A549 (cell line): ENCODE results near the gene SMIM10L2A. TPM values are rescaled to one million over a fixed set of nuclear protein-coding genes. Genes with fewer than 3 reads are reported as not detected.

ENCODE experiments used
- ATAC-seq, 2 experiments: fragments of 200-7000 bp in 1 of 2; fragments of >200 bp in 1 of 2; cut with Nextera tagmentation in 1 of 2; cut with Tn5 transposase in 1 of 2; 3 replicates each; pipeline versions ENCODE4 v1.8.0 to v1.9.1; 2018 to 2020; ENCODE audit warnings: mild to moderate bottlenecking in 1 of 2, moderate library complexity in 1 of 2
- CTCF ChIA-PET: fragments of 300-600 bp; sonication (Branson Sonifier 250); formaldehyde crosslinking; extraction: SDS; loops from one replicate; lab custom pipeline; 2021; ENCODE audit warnings: antibody characterized with exemption, inconsistent platforms; lab: Yijun Ruan, JAX
- POLR2A ChIA-PET: fragments of 350-600 bp; formaldehyde crosslinking; extraction: SDS; loops from one replicate; lab custom pipeline; 2021; ENCODE audit warnings: antibody characterized with exemption, inconsistent platforms; lab: Yijun Ruan, JAX
- DNase-seq, 2 experiments: peaks; one replicate each; pipeline versions ENCODE4 v3.0.0 to v3.0.0-alpha.2; 2011 to 2016; ENCODE audit warnings: low read depth in 1 of 2, low spot score in 1 of 2
- FAIRE-seq: peaks from 2 replicates; lab custom pipeline; 2011; peaks lifted over from hg19 to GRCh38; lab: Jason Lieb, UNC
- H3K27ac ChIP-seq, 2 experiments: fragments of >200 bp; sonication (Bioruptor Twin); formaldehyde crosslinking; 3 replicates each; pipeline ENCODE4 v1.5.1; 2016 to 2017
- H3K4me1 ChIP-seq: fragments of >200 bp; sonication (Bioruptor Twin); formaldehyde crosslinking; 3 replicates; pipeline ENCODE4 v1.6.1; 2016
- H3K4me2 ChIP-seq: fragments of >200 bp; sonication (Bioruptor Twin); formaldehyde crosslinking; 3 replicates; pipeline ENCODE4 v1.6.1; 2016
- H3K4me3 ChIP-seq: fragments of >200 bp; sonication (Bioruptor Twin); formaldehyde crosslinking; 3 replicates; pipeline ENCODE4 v1.5.1; 2016
- H3K9me3 ChIP-seq: fragments of >200 bp; sonication (Bioruptor Twin); formaldehyde crosslinking; 3 replicates; pipeline ENCODE4 v1.6.1; 2016
- CBX8 ChIP-seq: fragments of 200-600 bp; sonication (generic); IDR thresholded peaks from 2 replicates; pipeline ENCODE4 v1.6.1; 2016
- CTCF ChIP-seq: fragments of >200 bp; sonication (Bioruptor Twin); formaldehyde crosslinking; IDR thresholded peaks from 3 replicates; pipeline ENCODE4 v1.5.1; 2016
- E2F6 ChIP-seq: IDR thresholded peaks from 2 replicates; pipeline ENCODE4 v1.6.1; 2012; ENCODE audit warnings: low read depth, borderline replicate concordance
- EHF ChIP-seq: fragments of 250-450 bp; sonication (Bioruptor Pico); IDR thresholded peaks from 2 replicates; pipeline ENCODE4 v1.5.0; 2020; ENCODE audit warnings: mild to moderate bottlenecking
- EP300 ChIP-seq, 2 experiments: fragments of >200 bp; sonication (Bioruptor Twin); formaldehyde crosslinking; IDR thresholded peaks; 2 replicates in 1 of 2; 3 replicates in 1 of 2; pipeline ENCODE4 v1.6.1; 2016 to 2017
- HDAC2 ChIP-seq: fragments of 200-600 bp; sonication (generic); IDR thresholded peaks from 2 replicates; pipeline ENCODE4 v1.6.1; 2016
- HES2 ChIP-seq: fragments of >200 bp; sonication (Bioruptor Twin); formaldehyde crosslinking; IDR thresholded peaks from 2 replicates; pipeline ENCODE4 v1.6.1; 2016
- HOXA7 ChIP-seq: fragments of 250-450 bp; sonication (Bioruptor Pico); IDR thresholded peaks from 2 replicates; pipeline ENCODE4 v1.5.0; 2020; ENCODE audit warnings: mild to moderate bottlenecking, moderate library complexity
- HOXB5 ChIP-seq: fragments of 250-450 bp; sonication (Bioruptor Pico); IDR thresholded peaks from 2 replicates; pipeline ENCODE4 v1.5.0; 2020; ENCODE audit warnings: mild to moderate bottlenecking, moderate library complexity
- MAFK ChIP-seq: fragments of 450-650 bp; IDR thresholded peaks from 2 replicates; pipeline ENCODE4 v1.6.1; 2014; ENCODE audit not compliant: partially characterized antibody
- MYC ChIP-seq: IDR thresholded peaks from 2 replicates; pipeline ENCODE4 v1.6.1; 2012; ENCODE audit warnings: mild to moderate bottlenecking, inconsistent platforms, low read length, improper control_type of control experiment, borderline replicate concordance
- NFE2L2 ChIP-seq: fragments of 150-350 bp; conservative IDR thresholded peaks from 2 replicates; pipeline ENCODE4 v1.6.1; 2014; ENCODE audit warnings: low read length
- NPAS2 ChIP-seq: fragments of 250-450 bp; sonication (Bioruptor Pico); IDR thresholded peaks from 2 replicates; pipeline ENCODE4 v1.8.0; 2022; ENCODE audit warnings: mild to moderate bottlenecking, moderate library complexity, borderline replicate concordance
- POLR2AphosphoS2 ChIP-seq: conservative IDR thresholded peaks from 2 replicates; pipeline ENCODE4 v1.6.1; 2012; ENCODE audit warnings: low read length, improper control_type of control experiment, inconsistent platforms
- RAD21 ChIP-seq, 2 experiments: fragments of >200 bp in 1 of 2; sonication (Bioruptor Twin) in 1 of 2; formaldehyde crosslinking in 1 of 2; IDR thresholded peaks in 1 of 2; conservative IDR thresholded peaks in 1 of 2; 2 replicates in 1 of 2; 3 replicates in 1 of 2; pipeline ENCODE4 v1.6.1; 2012 to 2018; ENCODE audit warnings: inconsistent platforms in 1 of 2
- RARB ChIP-seq: fragments of 250-450 bp; sonication (Bioruptor Pico); IDR thresholded peaks from 2 replicates; pipeline ENCODE4 v1.8.0; 2021; ENCODE audit warnings: mild to moderate bottlenecking, moderate library complexity
- REST ChIP-seq: fragments of 200-600 bp; sonication (generic); IDR thresholded peaks from 2 replicates; pipeline ENCODE4 v1.6.1; 2016; ENCODE audit warnings: antibody characterized with exemption, mild to moderate bottlenecking, moderate library complexity
- SMC3 ChIP-seq: fragments of >200 bp; sonication (Bioruptor Twin); formaldehyde crosslinking; IDR thresholded peaks from 3 replicates; pipeline ENCODE4 v1.6.1; 2018; ENCODE audit warnings: inconsistent platforms
- SREBF2 ChIP-seq: fragments of 450-650 bp; IDR thresholded peaks from 2 replicates; pipeline ENCODE4 v1.6.1; 2014; ENCODE audit warnings: mild to moderate bottlenecking, moderate library complexity
- WGBS: methylation state at CpG from one replicate; pipeline ENCODE4 v1.1.6; 2017; ENCODE audit errors: missing lambda C conversion rate; 5-methylcytosine and 5-hydroxymethylcytosine counted together
- polyA plus RNA-seq, 4 experiments: library from polyadenylated mRNA; depleted of rRNA in 3 of 4; stranded (reverse); fragments of >200 nt; fragmentation: RNase III in 1 of 4; extraction: RNeasy Plus Mini Kit Qiagen cat#74134 plus additional on column Dnase treatment in 1 of 4; gene quantifications; 2 replicates in 3 of 4; 3 replicates in 1 of 4; pipeline ENCODE4 v1.2.3, GENCODE V29; 2011 to 2017
- small RNA-seq, 6 experiments: library from RNA; depleted of rRNA; stranded (forward); fragments of <200 nt; gene quantifications; one replicate each; pipeline ENCODE3, GENCODE V24; 2012
- TF ChIP-seq, protein P1 (sequence below): IDR thresholded peaks from 2 replicates; pipeline ENCODE4 v1.6.1; 2012
- TF ChIP-seq, protein P2 (sequence below): fragments of 150-350 bp; IDR thresholded peaks from 2 replicates; pipeline ENCODE4 v1.6.1; 2014; ENCODE audit warnings: low read depth, mild to moderate bottlenecking, low read length

The SMIM10L2A gene
- polyA plus RNA-seq, 2 of the 4 experiments (the other 2 are of a cell fraction) = 0.37 to 0.59 TPM

DNA sequence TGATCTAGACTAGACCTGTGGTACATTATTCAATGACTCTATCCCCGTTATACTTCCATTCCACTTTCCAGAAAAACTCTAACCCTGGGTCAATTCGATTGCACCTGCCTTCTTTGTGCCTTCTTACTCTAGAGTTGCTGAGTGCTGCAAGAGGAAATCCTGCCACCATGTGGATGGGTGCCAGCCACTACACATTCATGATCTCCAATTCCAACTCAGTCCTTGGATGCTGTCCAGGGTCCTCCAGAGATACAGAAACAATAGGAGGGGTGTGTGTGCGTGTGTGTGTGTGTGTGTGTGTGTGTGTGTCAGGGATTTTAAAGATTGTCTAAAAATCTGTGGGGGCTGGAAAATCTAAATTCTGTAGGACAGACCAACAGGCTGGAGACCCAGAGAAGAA, 55.8 kb downstream of the SMIM10L2A start:
- ATAC-seq = peak; percentile 71 to 79; a peak in 5 of 6 replicates
- FAIRE-seq = no peak
- no peaks in the 10 kb centered on the region for H3K9me3 ChIP-seq
- POLR2A ChIA-PET = no interaction called here
- 0% methylated on average over 3 of the region's 3 CpGs for WGBS
- TF ChIP-seq RAD21 (conservative IDR thresholded peaks at IDR 0.05 in 1 of 2, IDR thresholded peaks at IDR 0.05 in 1 of 2) (peak; percentile 55 to 57; a peak in 3 of 5 replicates), NPAS2 (no peak), SREBF2 (no peak), EHF (CRISPR knock-in tag) (no peak), CTCF (peak; percentile 36), HES2 (no peak), EP300 (IDR thresholded peaks at IDR 0.05) (no peak), NFE2L2 (no peak), HDAC2 (no peak), HOXA7 (CRISPR knock-in tag) (no peak), E2F6 (no peak), POLR2AphosphoS2 (no peak), MYC (no peak), SMC3 (peak; percentile 47; the same call in 2 of the 3 replicates), RARB (CRISPR knock-in tag) (no peak), HOXB5 (no peak), MAFK (no peak), REST (peak; percentile 83), CBX8 (no peak)
- TF ChIP-seq, protein P1, sequence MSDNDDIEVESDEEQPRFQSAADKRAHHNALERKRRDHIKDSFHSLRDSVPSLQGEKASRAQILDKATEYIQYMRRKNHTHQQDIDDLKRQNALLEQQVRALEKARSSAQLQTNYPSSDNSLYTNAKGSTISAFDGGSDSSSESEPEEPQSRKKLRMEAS = no peak
- TF ChIP-seq, protein P2, sequence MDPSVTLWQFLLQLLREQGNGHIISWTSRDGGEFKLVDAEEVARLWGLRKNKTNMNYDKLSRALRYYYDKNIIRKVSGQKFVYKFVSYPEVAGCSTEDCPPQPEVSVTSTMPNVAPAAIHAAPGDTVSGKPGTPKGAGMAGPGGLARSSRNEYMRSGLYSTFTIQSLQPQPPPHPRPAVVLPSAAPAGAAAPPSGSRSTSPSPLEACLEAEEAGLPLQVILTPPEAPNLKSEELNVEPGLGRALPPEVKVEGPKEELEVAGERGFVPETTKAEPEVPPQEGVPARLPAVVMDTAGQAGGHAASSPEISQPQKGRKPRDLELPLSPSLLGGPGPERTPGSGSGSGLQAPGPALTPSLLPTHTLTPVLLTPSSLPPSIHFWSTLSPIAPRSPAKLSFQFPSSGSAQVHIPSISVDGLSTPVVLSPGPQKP = no peak
- H3K4me1 ChIP-seq = no peaks in the 10 kb centered on the region
- H3K4me2 ChIP-seq = no peak overlapping the region
- no peak overlapping the region for H3K27ac ChIP-seq
- CTCF ChIA-PET = interaction anchor here (1.0 kb wide), 1 partner anchor 11 kb away, joined by 4 read pairs; no protein-coding TSS in a partner anchor
- H3K4me3 ChIP-seq = no peak overlapping the region
- DNase-seq = peak; percentile 6 to 59

Small RNAs within 50 kb of the gene (small RNA-seq; reads per million reads assigned to genes)
- 0 reads per million in 6 experiments for gene RNA5SP515

Other genes with a start within 250 kb of the SMIM10L2A start
- not detected in 2 replicates for gene ETDA, start 169.9 kb upstream of the SMIM10L2A start, polyA plus RNA-seq (2011; rRNA removed)
- gene ETDA, start 169.9 kb upstream of the SMIM10L2A start, polyA plus RNA-seq (2017; fragmentation: RNase III; extraction: RNeasy Plus Mini Kit Qiagen cat#74134 plus additional on column Dnase treatment) = not detected in 3 replicates
- gene ETDC, start 112.5 kb upstream of the SMIM10L2A start, polyA plus RNA-seq (2011; rRNA removed) = not detected in 2 replicates
- not detected in 3 replicates for gene ETDC, start 112.5 kb upstream of the SMIM10L2A start, polyA plus RNA-seq (2017; fragmentation: RNase III; extraction: RNeasy Plus Mini Kit Qiagen cat#74134 plus additional on column Dnase treatment)
- 9.7 and 10.7 TPM in 2 replicates for gene ZNF75D, start 77.8 kb upstream of the SMIM10L2A start, polyA plus RNA-seq (2011; rRNA removed)
- gene ZNF75D, start 77.8 kb upstream of the SMIM10L2A start, polyA plus RNA-seq (2017; fragmentation: RNase III; extraction: RNeasy Plus Mini Kit Qiagen cat#74134 plus additional on column Dnase treatment) = 5.0 to 5.5 TPM (median 5.5 TPM) in 3 replicates
- 9.2 and 11.1 TPM in 2 replicates for gene ZNF449, start 77.1 kb upstream of the SMIM10L2A start, polyA plus RNA-seq (2011; rRNA removed)
- 4.2 to 5.1 TPM (median 4.5 TPM) in 3 replicates for gene ZNF449, start 77.1 kb upstream of the SMIM10L2A start, polyA plus RNA-seq (2017; fragmentation: RNase III; extraction: RNeasy Plus Mini Kit Qiagen cat#74134 plus additional on column Dnase treatment)
- 0.40 and 0.46 TPM in 2 replicates for gene INTS6L, start 98.7 kb downstream of the SMIM10L2A start, polyA plus RNA-seq (2011; rRNA removed)
- gene INTS6L, start 98.7 kb downstream of the SMIM10L2A start, polyA plus RNA-seq (2017; fragmentation: RNase III; extraction: RNeasy Plus Mini Kit Qiagen cat#74134 plus additional on column Dnase treatment) = 0.16 to 0.30 TPM (median 0.19 TPM) in 3 replicates